ENCODE measurements around the gene KPNB1.

The KPNB1 gene

DNA sequence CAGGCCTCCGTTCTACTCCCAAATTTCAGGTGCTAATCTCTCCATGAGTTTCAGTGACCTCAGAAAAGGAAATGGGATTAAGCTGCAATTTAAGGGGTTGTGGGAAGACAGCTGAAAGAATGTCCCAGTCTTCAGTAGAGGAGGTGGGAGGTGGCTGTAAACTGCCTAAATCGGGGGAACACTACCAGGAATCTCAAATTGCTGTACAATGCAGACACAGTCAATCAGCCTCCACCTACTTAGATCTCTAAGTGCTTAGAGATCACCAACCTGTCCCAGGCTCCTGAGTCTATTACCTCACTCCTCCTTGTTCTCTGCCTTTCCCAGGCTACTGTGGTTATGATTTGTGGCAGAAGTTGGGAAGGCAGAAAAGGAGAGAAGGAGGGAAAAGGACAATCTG lies 75.0 kb downstream of the KPNB1 start:
- DNase-seq (no peak), ATAC-seq (ENCODE audit: insufficient read depth, low read depth) (no peak)
- Histone ChIP-seq H3K4me2 (ENCODE audit: insufficient read depth, low read length) (no peak overlapping the region), H3K36me3 (ENCODE audit: insufficient read depth, low read length) (no peaks in the 10 kb centered on the region), H3K9me3 (ENCODE audit: insufficient read depth, low read length, severe bottlenecking) (no peaks in the 10 kb centered on the region), H3K9ac (ENCODE audit: low read depth, low read length) (no peak overlapping the region), H3K4me1 (ENCODE audit: insufficient read depth, low read length) (peaks cover 6% of the 10 kb centered on the region), H2AFZ (ENCODE audit: low read depth, low read length) (no peak overlapping the region), H3K27ac (ENCODE audit: low read length) (no peak overlapping the region), H3K4me3 (ENCODE audit: low read depth in 1 of 2, low read length in 2 of 2) (no peak overlapping the region), H4K20me1 (ENCODE audit: insufficient read depth, low read length) (peaks cover 6% of the 10 kb centered on the region; the same call in 1 of the 2 replicates), H3K27me3 (ENCODE audit: insufficient read depth, low read length, poor library complexity) (peaks cover 24% of the 10 kb centered on the region), H3K79me2 (ENCODE audit: insufficient read depth, low read length) (no peaks in the 10 kb centered on the region)
- TF ChIP-seq CTCF (IDR thresholded peaks at IDR 0.05; ENCODE audit: borderline replicate concordance, extremely low read depth, low read length, poor library complexity, severe bottlenecking) (no peak), EZH2 (IDR thresholded peaks at IDR 0.05; ENCODE audit: borderline replicate concordance, low read depth, low read length, severe bottlenecking) (no peak)

DNA sequence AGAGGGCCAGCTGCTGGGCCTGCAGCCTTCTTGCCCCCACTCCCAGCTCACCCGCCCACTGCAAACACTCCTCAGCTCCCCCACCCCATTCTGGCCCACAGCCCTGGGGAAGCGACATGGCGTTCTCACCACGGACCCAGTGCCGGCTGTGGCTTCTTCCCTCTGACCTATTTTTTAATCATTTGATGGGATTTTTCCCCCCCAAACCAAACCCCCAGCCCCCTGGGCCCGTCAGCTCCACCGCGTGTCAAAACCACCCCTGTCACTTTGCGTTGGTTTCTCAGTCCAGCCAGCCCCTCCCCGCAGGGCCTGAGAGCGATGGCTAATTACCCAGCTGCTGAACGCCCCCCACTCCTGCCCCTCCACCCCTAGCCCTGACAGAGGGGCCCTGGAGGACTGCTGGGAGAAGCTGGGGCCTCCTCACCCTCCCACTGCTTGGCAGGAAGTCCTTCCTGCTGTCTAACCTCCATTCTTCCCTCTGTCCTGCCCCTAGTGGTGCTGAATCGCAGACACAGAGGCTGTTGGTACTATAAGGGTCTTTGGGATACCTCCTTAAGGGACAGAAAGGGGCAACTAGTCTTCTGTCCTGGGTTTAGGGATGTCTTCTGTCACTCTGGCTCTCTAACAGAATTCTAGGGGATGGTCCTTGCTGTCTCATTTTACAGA lies 75.9 kb downstream of the KPNB1 start:
- peaks cover 6% of the 10 kb centered on the region; the same call in 1 of the 2 replicates for H4K20me1 ChIP-seq (ENCODE audit: insufficient read depth, low read length)
- H3K27me3 ChIP-seq (ENCODE audit: insufficient read depth, low read length, poor library complexity): peaks cover 23% of the 10 kb centered on the region
- no peaks in the 10 kb centered on the region for H3K36me3 ChIP-seq (ENCODE audit: insufficient read depth, low read length)
- TF ChIP-seq EZH2 (IDR thresholded peaks at IDR 0.05; ENCODE audit: borderline replicate concordance, low read depth, low read length, severe bottlenecking) (no peak), CTCF (IDR thresholded peaks at IDR 0.05; ENCODE audit: borderline replicate concordance, extremely low read depth, low read length, poor library complexity, severe bottlenecking) (peak; percentile 35)
- no peaks in the 10 kb centered on the region for H3K79me2 ChIP-seq (ENCODE audit: insufficient read depth, low read length)
- H3K4me3 ChIP-seq (ENCODE audit: low read depth in 1 of 2, low read length in 2 of 2): no peak overlapping the region
- DNase-seq (no peak), ATAC-seq (ENCODE audit: insufficient read depth, low read depth) (peak; percentile 58; the same call in 1 of the 3 replicates)
- H3K4me1 ChIP-seq (ENCODE audit: insufficient read depth, low read length): no peaks in the 10 kb centered on the region
- no peaks in the 10 kb centered on the region for H3K9me3 ChIP-seq (ENCODE audit: insufficient read depth, low read length, severe bottlenecking)
- H3K9ac ChIP-seq (ENCODE audit: low read depth, low read length): no peak overlapping the region
- no peak overlapping the region for H3K4me2 ChIP-seq (ENCODE audit: insufficient read depth, low read length)
- no peak overlapping the region for H2AFZ ChIP-seq (ENCODE audit: low read depth, low read length)
- no peak overlapping the region for H3K27ac ChIP-seq (ENCODE audit: low read length)

GRCh38 chr17:47726796-47727703 lies 77.3 kb downstream of the KPNB1 start:
- TF ChIP-seq CTCF (IDR thresholded peaks at IDR 0.05; ENCODE audit: borderline replicate concordance, extremely low read depth, low read length, poor library complexity, severe bottlenecking) (no peak), EZH2 (IDR thresholded peaks at IDR 0.05; ENCODE audit: borderline replicate concordance, low read depth, low read length, severe bottlenecking) (no peak)
- Histone ChIP-seq H3K27ac (ENCODE audit: low read length) (no peak overlapping the region), H3K9ac (ENCODE audit: low read depth, low read length) (no peak overlapping the region), H3K4me1 (ENCODE audit: insufficient read depth, low read length) (no peaks in the 10 kb centered on the region), H3K4me3 (ENCODE audit: low read depth in 1 of 2, low read length in 2 of 2) (no peak overlapping the region), H4K20me1 (ENCODE audit: insufficient read depth, low read length) (peaks cover 2% of the 10 kb centered on the region; the same call in 1 of the 2 replicates), H3K27me3 (ENCODE audit: insufficient read depth, low read length, poor library complexity) (peaks cover 18% of the 10 kb centered on the region), H3K9me3 (ENCODE audit: insufficient read depth, low read length, severe bottlenecking) (no peaks in the 10 kb centered on the region), H3K36me3 (ENCODE audit: insufficient read depth, low read length) (no peaks in the 10 kb centered on the region), H3K4me2 (ENCODE audit: insufficient read depth, low read length) (no peak overlapping the region), H2AFZ (ENCODE audit: low read depth, low read length) (no peak overlapping the region), H3K79me2 (ENCODE audit: insufficient read depth, low read length) (no peaks in the 10 kb centered on the region)
- ATAC-seq (ENCODE audit: insufficient read depth, low read depth) (peak; percentile 32; the same call in 1 of the 3 replicates), DNase-seq (no peak)
